Fibroblast of gingiva (primary cell): ENCODE results near the gene C17orf107.
A peak's percentile ranks its signal among the peaks of the same experiment; 100 is the strongest.
"Not testable (repeated sequence)": the region's sequence is repeated elsewhere in the genome, so short reads cannot be mapped to it uniquely, and the experiment has no call there.

Experiments
- DNase-seq: peaks from one replicate; pipeline ENCODE4 v3.0.0-alpha.2; 2011; ENCODE audit warnings: low read depth

Gene C17orf107

GRCh38 chr17:4899341-4900230 lies at the start of gene C17orf107:
Gene C17orf107, plus strand, starts transcription at chr17:4899536. Its CDS starts 227 bp downstream, at chr17:4899763.
- DNase-seq: peak; percentile 67

GRCh38 chr17:4850246-4850645 lies 49.1 kb upstream of the C17orf107 start:
- no peak for DNase-seq

- no peak for DNase-seq
These were observed 48.3 kb upstream of the C17orf107 start for GRCh38 chr17:4851084-4851483.

GRCh38 chr17:4852567-4853207 lies 46.6 kb upstream of the C17orf107 start:
- no peak for DNase-seq

- DNase-seq: no peak
These were observed 46.1 kb upstream of the C17orf107 start for GRCh38 chr17:4853208-4853671.

- DNase-seq: no peak
These were observed 45.1 kb upstream of the C17orf107 start for GRCh38 chr17:4854111-4854681.

- no peak for DNase-seq
These were observed 42.9 kb upstream of the C17orf107 start for GRCh38 chr17:4856271-4856936.

- no peak for DNase-seq
These were observed 42.4 kb upstream of the C17orf107 start for GRCh38 chr17:4856937-4857314.

GRCh38 chr17:4857347-4857746 lies 42.0 kb upstream of the C17orf107 start:
- DNase-seq: not testable (repeated sequence)

- DNase-seq: peak; percentile 24
These were observed 41.1 kb upstream of the C17orf107 start for GRCh38 chr17:4858068-4858881.

GRCh38 chr17:4858882-4859260 lies 40.5 kb upstream of the C17orf107 start:
- DNase-seq: no peak

GRCh38 chr17:4859816-4860625 lies 39.3 kb upstream of the C17orf107 start:
- DNase-seq: no peak

- DNase-seq: no peak
These were observed 38.7 kb upstream of the C17orf107 start for GRCh38 chr17:4860651-4861050.

GRCh38 chr17:4861052-4861451 lies 38.3 kb upstream of the C17orf107 start:
- DNase-seq: no peak

GRCh38 chr17:4862720-4863119 lies 36.6 kb upstream of the C17orf107 start:
- DNase-seq: no peak

- DNase-seq: no peak
These were observed 36.0 kb upstream of the C17orf107 start for GRCh38 chr17:4863321-4863720.

GRCh38 chr17:4867535-4867934 lies 31.8 kb upstream of the C17orf107 start:
- not testable (repeated sequence) for DNase-seq

- not testable (repeated sequence) for DNase-seq
These were observed 30.0 kb upstream of the C17orf107 start for GRCh38 chr17:4869058-4869998.

- DNase-seq: no peak
These were observed 28.5 kb upstream of the C17orf107 start for GRCh38 chr17:4870855-4871254.
